ENCODE data around the gene PPP4R3C.

- TF ChIP-seq CTCF (IDR thresholded peaks at IDR 0.05) (no peak), POLR2A (IDR thresholded peaks at IDR 0.05) (no peak)
Measured at GRCh38 chrX:27445438-27445837, 17.7 kb downstream of the PPP4R3C start.
